HG03571 (cell line): ENCODE results near the gene PLA2G4D.

Experiments
- ATAC-seq: cut with Tn5 transposase; IDR thresholded peaks from one replicate; pipeline ENCODE4 v1.9.1; 2021; ENCODE audit not compliant: unreplicated experiment

Gene PLA2G4D, protein sequence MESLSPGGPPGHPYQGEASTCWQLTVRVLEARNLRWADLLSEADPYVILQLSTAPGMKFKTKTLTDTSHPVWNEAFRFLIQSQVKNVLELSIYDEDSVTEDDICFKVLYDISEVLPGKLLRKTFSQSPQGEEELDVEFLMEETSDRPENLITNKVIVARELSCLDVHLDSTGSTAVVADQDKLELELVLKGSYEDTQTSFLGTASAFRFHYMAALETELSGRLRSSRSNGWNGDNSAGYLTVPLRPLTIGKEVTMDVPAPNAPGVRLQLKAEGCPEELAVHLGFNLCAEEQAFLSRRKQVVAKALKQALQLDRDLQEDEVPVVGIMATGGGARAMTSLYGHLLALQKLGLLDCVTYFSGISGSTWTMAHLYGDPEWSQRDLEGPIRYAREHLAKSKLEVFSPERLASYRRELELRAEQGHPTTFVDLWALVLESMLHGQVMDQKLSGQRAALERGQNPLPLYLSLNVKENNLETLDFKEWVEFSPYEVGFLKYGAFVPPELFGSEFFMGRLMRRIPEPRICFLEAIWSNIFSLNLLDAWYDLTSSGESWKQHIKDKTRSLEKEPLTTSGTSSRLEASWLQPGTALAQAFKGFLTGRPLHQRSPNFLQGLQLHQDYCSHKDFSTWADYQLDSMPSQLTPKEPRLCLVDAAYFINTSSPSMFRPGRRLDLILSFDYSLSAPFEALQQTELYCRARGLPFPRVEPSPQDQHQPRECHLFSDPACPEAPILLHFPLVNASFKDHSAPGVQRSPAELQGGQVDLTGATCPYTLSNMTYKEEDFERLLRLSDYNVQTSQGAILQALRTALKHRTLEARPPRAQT

DNA sequence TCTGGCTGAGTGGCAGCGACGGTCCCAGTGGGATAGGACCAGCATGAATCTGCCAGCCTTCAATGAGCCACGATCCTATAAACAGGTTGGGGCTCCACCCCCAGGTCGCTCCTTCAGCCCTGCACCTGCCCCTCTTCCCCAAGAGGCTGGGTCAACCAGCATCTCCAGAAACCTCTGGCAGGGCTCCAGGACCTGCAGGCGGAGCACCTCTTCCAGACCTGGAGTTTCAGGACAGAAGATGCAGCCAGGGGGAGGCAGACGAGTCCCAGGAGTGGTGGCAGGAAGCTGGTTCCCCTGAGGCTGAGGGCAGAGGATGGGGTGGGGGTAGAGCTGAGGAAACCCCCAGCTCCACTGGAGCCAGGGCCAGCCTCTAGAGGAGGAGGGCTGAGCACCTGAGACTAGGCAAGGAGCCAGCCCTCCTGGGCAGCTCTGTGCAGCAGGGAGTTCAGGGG is at the start of gene PLA2G4D:
TSS of gene PLA2G4D (minus strand) at position 51 of the 452 bp plus-strand sequence. CDS start 103 bp downstream, outside the sequence.
- ATAC-seq = no peak

GRCh38 chr15:42143356-42143755 is 49.0 kb upstream of the PLA2G4D start:
- no peak for ATAC-seq

GRCh38 chr15:42141795-42142667 is 47.7 kb upstream of the PLA2G4D start:
- ATAC-seq = no peak

DNA sequence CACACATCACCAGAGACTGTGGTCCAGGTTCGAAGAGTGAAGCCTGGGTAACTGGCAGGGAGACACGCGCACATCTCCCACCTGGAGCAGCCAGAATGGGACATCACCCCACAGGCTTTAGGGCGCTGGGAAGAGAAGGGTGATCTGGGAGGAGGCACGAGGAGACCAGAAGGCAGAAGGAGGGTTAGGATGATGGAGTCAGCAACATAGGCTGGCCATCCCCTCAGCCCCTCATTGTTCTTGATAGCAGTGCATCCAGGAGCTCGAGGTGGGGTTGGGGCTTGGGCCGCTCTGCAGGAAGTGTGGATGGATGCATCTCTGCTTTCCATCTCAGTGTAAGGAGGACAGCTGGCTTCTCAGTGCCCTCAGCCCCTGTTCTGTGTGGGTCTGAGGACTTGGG is 46.9 kb upstream of the PLA2G4D start:
- no peak for ATAC-seq

DNA sequence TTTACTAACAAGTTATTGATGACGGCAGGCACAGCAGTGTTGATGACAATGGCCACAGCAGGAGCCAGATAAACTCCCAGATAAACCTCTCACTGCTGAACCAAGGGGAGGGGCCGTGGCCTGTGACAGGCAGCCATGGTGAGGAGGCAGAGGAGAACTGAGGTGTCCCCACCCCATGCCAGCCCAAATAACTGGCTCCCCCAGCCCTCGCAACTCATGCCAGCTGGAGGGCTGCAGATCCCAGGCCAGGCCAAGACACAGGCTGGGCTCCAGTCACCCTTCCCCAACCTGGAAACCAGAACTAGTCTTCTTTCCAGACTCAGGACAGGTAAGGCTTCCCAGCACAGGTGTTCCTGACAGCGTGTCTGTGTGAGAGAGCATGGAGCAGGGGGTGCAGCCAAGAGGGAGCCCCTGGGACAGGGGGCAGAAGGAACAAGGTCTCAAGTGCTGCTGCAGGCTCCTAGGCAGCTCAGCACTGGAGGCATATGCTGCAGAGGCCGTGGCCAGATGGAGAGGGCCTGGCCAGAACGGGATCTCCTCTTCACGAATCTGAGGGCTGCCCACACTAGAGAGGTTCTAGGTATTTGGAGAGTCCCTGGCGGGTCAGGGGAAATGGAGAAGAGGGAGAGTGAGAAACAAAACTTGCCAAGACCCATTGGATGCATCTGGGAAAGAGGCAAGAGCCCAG is 46.2 kb upstream of the PLA2G4D start:
- ATAC-seq = no peak

DNA sequence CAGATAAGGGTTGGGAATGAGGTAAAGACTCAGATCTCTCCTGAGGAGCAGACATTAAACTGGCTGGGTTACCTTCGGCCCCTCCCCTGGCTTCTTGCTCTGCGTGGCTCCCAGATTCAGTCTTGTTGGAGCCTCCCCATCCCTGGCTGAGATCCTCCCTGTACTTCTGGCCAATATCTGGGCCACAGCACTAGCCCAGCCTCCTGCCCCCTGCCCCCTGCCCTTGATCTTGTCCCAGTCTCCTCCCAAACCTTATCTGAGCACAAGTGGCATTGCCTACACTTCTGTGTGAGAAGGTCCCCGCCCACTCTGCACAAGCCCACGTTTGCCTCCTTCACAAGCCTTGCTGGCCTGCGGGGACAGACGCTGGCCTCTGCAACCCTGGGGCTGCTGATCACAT is 45.2 kb upstream of the PLA2G4D start:
- no peak for ATAC-seq

DNA sequence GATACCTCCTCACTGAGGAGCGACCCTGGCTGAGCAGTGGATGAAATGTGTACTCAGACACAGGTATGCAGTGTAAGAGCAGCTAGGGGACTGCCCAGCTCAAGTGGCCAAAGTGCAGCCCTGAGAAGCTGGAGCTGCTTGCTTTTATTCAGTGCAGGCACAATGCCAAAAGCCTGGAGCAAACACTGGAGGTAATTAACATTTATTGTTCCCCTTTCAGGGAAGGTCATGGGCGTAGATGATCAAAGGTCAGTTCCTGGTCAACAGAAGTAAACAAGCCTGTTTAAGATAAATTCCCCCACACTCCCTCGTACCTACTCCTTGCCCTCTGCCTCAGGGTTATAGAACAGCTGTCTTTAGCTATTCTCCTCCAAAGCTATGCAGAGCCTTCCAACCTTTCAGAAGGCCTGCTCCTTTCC is 44.6 kb upstream of the PLA2G4D start:
- ATAC-seq = no peak

- no peak for ATAC-seq
Observed at GRCh38 chr15:42138411-42138810, 44.0 kb upstream of the PLA2G4D start.

GRCh38 chr15:42137461-42138261 is 43.3 kb upstream of the PLA2G4D start:
- no peak for ATAC-seq

GRCh38 chr15:42136513-42136912 is 42.2 kb upstream of the PLA2G4D start:
- ATAC-seq = no peak

DNA sequence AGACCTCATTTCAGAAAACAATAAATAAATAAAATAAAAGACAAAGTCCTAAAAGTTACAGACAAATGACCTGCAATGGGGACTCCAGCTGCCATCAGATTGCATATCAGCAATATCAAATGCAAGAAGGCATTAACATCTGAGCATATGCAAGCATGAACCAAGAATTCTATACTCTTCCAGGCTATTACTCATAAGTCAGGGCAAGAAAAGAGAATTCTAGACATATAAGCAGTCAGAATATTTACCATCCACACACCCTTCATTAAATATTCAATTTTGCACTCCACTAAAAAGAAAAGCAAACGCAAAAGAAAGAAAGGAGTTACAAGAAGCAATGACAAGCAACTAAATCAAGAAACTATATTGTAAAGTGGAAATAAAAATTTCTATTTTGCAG is 41.0 kb upstream of the PLA2G4D start:
- ATAC-seq = no peak

- ATAC-seq = no peak
Observed at GRCh38 chr15:42134617-42135245, 40.4 kb upstream of the PLA2G4D start.

DNA sequence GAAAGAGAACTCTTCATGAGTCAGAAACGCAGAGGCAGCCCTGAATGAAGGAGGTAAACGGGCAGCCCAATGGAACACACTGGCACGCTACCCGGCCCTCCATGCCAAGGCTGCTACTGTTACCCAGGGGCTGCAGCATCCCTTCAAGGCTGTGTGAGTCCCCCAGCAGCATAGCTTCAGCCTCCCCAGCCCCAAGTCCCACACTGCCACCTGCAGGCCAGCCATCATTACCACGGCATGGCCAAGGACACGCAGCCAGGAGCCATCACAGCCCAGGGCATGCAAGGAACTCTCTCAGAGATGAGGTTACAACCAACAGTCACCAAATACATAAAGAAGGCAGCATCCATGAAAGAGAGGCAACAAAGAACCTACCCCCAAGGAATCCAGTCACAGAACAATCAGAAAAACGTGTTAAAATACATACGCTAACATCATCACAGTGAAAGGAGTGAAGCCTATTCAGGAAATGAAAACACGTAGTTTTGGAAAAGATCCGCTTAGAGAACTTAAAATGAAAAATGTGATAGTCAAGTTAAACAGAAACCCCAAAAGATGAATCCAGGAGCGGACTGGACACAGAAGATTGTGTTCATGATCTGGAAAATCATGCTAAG is 39.6 kb upstream of the PLA2G4D start:
- no peak for ATAC-seq

- no peak for ATAC-seq
Observed at GRCh38 chr15:42133356-42133755, 39.0 kb upstream of the PLA2G4D start.

- ATAC-seq = no peak
Observed at GRCh38 chr15:42131826-42132806, 37.8 kb upstream of the PLA2G4D start.

GRCh38 chr15:42131006-42131405 is 36.6 kb upstream of the PLA2G4D start:
- ATAC-seq = no peak

- no peak for ATAC-seq
Observed at GRCh38 chr15:42130246-42130986, 36.1 kb upstream of the PLA2G4D start.
